Coronary artery (tissue), 2 donors: Measurements from ENCODE around the gene C2orf66.

Experiments
- DNase-seq: peaks from one replicate; pipeline ENCODE4 v3.0.0-alpha.2; 2017; ENCODE audit warnings: low spot score
- H3K27ac ChIP-seq, 2 donors: fragments of 200-600 bp; sonication (generic); one replicate each; pipeline ENCODE4 v1.5.1; 2016 to 2019
- H3K4me3 ChIP-seq: fragments of 200-600 bp; sonication (generic); 2 replicates; pipeline ENCODE4 v1.5.1; 2016; ENCODE audit warnings: mild to moderate bottlenecking, moderate library complexity
- TF ChIP-seq, protein P1 (sequence below): fragments of 200-600 bp; sonication (generic); IDR thresholded peaks from one replicate; pipeline ENCODE4 v1.5.1; 2019; ENCODE audit warnings: antibody characterized with exemption

Gene C2orf66

DNA sequence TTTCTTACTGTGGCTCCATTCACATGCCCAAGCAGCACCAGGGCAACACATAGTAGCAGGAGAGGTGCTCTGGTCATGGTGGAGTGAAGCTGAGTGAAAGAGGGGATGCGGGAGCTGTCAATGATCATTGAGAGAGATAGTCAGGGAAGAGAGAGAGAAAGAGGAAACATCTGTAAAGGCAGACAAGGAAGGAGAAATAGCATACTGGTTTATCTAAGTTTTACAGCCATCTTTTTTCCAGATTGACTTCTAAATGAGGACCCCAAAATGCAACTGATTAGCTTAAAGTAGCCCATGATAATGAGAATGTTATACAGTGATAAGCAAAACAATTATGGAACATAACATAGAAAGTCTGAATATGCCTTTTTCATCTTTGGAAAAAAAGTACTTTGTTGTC lies at the start of gene C2orf66:
Gene C2orf66 (minus strand): TSS at position 96 of the 400 bp plus-strand sequence. CDS start 19 bp downstream, at position 77.
- Histone ChIP-seq H3K4me3 (no peak within 1 kb of the TSS), H3K27ac (no peak within 1 kb of the TSS)
- TF ChIP-seq, protein P1, sequence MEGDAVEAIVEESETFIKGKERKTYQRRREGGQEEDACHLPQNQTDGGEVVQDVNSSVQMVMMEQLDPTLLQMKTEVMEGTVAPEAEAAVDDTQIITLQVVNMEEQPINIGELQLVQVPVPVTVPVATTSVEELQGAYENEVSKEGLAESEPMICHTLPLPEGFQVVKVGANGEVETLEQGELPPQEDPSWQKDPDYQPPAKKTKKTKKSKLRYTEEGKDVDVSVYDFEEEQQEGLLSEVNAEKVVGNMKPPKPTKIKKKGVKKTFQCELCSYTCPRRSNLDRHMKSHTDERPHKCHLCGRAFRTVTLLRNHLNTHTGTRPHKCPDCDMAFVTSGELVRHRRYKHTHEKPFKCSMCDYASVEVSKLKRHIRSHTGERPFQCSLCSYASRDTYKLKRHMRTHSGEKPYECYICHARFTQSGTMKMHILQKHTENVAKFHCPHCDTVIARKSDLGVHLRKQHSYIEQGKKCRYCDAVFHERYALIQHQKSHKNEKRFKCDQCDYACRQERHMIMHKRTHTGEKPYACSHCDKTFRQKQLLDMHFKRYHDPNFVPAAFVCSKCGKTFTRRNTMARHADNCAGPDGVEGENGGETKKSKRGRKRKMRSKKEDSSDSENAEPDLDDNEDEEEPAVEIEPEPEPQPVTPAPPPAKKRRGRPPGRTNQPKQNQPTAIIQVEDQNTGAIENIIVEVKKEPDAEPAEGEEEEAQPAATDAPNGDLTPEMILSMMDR, result no peak
- no peak for DNase-seq

DNA sequence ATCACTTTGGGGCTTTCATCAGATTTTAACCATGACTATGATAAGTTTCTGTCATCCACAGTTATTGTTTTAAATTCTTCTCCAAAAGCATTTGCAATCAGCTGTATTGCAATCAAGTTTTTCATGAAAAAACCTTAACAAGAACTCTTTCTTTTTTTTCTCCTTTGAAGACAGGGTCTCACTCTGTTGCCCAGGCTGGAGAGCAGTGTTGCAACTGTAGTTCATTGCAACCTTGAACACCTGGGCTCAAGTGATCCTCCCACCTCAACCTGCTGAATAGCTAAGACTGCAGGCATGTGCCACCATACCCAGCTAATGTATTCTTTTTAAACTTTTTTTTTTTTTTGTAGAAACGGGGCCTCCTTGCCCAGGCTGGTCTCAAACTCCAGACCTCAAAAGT lies 45.5 kb upstream of the C2orf66 start:
- TF ChIP-seq, protein P1, result no peak
- no peak overlapping the region for H3K27ac ChIP-seq

DNA sequence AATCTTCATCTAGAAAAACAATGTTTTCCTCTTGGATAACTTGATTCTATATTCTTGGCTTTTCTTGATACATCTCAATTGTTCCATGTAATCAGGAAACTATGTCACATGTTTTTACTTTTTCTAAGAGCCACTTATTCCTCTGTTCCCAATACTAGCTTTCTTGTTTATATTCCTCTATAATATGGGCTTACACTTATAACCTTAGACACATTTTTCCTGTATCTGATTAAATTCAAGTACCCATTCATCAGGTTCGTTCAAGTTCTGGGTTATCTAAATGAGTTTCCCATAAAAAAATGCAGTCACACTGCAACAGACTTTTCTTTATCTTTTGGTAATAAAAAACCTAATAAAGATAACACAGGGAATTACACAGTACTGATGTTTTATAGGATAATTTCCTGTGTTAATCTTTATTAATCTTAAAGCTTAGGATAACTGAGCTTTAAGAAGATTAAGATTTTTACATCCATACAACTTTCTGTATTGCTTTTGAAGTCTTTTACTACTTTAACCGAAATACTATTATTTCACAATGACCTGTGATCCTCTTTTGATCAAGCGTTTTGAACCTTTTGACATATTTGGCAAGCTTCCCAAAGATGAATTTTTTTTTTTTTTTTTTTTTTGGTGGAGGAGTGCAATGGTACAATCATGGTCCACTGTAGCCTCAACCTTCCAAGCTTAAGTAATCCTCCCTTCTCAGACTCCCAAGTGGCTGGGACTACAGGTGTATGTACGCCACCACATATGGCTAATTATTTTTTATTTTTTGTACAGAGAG lies 44.3 kb upstream of the C2orf66 start:
- DNase-seq, result no peak
- TF ChIP-seq, protein P1, result no peak
- no peak overlapping the region for H3K27ac ChIP-seq
- no peak overlapping the region for H3K4me3 ChIP-seq

More for the DNA sequence above, 45.5 kb upstream of the C2orf66 start:
- no peak for DNase-seq
- H3K4me3 ChIP-seq, result no peak overlapping the region

DNA sequence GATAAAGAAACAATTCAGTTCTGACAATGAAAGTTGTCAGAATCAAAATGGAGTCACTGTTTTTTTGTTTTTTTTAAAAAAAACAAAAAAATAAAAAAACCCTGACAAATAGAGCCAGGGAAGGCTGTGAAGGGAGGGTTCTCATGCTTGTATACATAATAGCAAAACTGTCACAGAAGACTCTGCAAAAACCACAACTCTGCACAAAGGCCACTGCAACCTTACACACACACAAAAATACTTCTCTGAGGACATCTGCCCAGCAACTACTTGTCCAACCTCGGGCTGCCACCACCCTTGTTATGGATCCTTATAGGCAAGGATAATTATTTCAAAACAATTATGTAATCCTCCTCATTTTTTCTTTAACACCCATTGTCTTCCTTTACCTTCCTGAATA lies 41.9 kb upstream of the C2orf66 start:
- no peak overlapping the region for H3K27ac ChIP-seq
- H3K4me3 ChIP-seq, result no peak overlapping the region
- TF ChIP-seq, protein P1, result no peak
- DNase-seq, result no peak

DNA sequence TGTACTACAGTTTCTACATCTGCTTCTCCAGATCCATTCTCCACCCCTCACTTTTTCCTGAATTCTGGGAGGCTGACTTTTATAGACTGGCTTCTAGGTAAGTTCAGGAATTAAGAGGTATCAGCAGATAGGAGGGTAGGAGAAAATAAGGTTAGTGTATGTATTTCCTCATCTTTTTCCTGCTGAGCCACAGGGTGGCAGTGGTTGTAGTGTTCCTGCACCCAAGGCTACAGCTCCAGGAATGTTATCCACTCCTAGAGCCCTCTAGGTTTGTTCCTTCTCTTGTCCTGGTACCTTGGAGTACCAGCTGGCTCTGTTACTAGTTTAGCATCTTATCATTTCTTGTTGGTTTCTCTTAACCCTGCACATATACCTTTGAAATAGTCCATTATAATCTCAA lies 40.7 kb upstream of the C2orf66 start:
- no peak for DNase-seq
- TF ChIP-seq, protein P1, result no peak
- Histone ChIP-seq H3K27ac (no peak overlapping the region), H3K4me3 (no peak overlapping the region)

DNA sequence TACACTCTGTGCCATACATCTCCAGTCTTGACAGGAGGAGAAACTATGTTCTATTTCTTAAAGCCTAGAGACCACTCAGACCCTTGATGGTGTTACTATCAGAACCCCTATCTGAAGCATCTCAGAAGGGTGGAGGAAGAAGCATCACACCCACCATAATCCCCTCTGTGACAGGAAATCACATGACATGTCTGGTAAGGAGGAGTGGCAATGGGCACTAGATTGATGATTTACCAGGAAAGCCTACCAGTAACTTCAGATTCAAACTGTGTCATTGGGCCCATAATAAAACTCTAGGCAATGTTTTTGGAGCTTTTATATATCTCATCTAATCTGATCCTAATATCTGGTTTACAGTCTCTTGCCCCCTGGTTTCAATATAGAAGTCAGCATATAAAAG lies 37.1 kb upstream of the C2orf66 start:
- Histone ChIP-seq H3K4me3 (no peak overlapping the region), H3K27ac (no peak overlapping the region)
- TF ChIP-seq, protein P1, result no peak
- DNase-seq, result no peak

DNA sequence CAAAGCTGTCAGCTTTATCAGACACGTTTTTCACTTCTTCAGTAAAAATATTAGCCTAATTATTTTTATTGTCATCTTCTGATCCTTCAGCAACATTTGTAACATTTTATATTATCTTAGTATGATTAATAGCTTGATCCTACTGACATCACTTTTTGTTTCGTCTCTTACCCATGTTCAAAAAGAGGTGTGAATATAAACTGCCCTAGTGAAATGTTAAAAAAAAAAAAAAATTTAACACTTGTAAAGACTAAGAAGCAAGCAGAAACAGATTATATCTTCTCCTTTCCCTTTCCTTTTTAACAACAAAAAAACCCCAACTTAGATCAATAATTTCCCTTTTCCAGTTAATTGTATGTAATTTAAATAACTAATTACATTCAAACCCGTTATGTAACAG lies 36.2 kb upstream of the C2orf66 start:
- H3K27ac ChIP-seq, result no peak overlapping the region
- no peak for DNase-seq
- TF ChIP-seq, protein P1, result no peak
- H3K4me3 ChIP-seq, result no peak overlapping the region
